ENCODE measurements around the gene SLC29A1. TPM values are rescaled to one million over a fixed set of nuclear protein-coding genes. Genes with fewer than 3 reads are reported as not detected.

SLC29A1 gene
- total RNA-seq, 4 donors from 2014 or later, result 101 to 281 (median 134) TPM

- H3K36me3 ChIP-seq, result peaks cover 0 to 9% of the 10 kb centered on the region in 2 donors
- H3K4me3 ChIP-seq, result peak overlapping the region in 1 of 2 donors; percentile 86
- ATAC-seq, result no peak
- peaks cover 3 to 97% (median 67%) of the 10 kb centered on the region in 3 donors for H3K4me1 ChIP-seq
- TF ChIP-seq POLR2AphosphoS5 (IDR thresholded peaks at IDR 0.05), result no peak
- TF ChIP-seq EP300 (IDR thresholded peaks at IDR 0.05), result no peak
- TF ChIP-seq POLR2A (IDR thresholded peaks at IDR 0.05), result no peak
- no peak for TF ChIP-seq CTCF (IDR thresholded peaks at IDR 0.05)
- peak overlapping the region; percentile 54 to 99 (median 98) for H3K27ac ChIP-seq
- no peaks in the 10 kb centered on the region for H3K27me3 ChIP-seq
- WGBS, 2 donors (ENCODE audit: low coverage in 1 of 2), result 83% methylated on average over 2 of the region's 4 CpGs; no CpG with 5 or more reads in 1 of the 2 donors
- no peaks in the 10 kb centered on the region for H3K9me3 ChIP-seq
Observed at GRCh38 chr6:44224965-44225305, 1.5 kb downstream of the SLC29A1 start.

- ATAC-seq, result no peak
- H3K27ac ChIP-seq, result peak overlapping the region; percentile 54 to 99 (median 98)
- 22% methylated on average over 6 of the region's 8 CpGs; no CpG with 5 or more reads in 1 of the 2 donors for WGBS, 2 donors (ENCODE audit: low coverage in 1 of 2)
- peaks cover 0 to 17% of the 10 kb centered on the region in 2 donors for H3K36me3 ChIP-seq
- peaks cover 3 to 97% (median 67%) of the 10 kb centered on the region in 3 donors for H3K4me1 ChIP-seq
- no peaks in the 10 kb centered on the region for H3K27me3 ChIP-seq
- TF ChIP-seq EP300 (IDR thresholded peaks at IDR 0.05) (no peak), POLR2A (IDR thresholded peaks at IDR 0.05) (no peak), POLR2AphosphoS5 (IDR thresholded peaks at IDR 0.05) (no peak), CTCF (IDR thresholded peaks at IDR 0.05) (no peak)
- peak overlapping the region in 1 of 2 donors; percentile 86 for H3K4me3 ChIP-seq
- no peaks in the 10 kb centered on the region for H3K9me3 ChIP-seq
Observed at GRCh38 chr6:44225579-44226325, 2.4 kb downstream of the SLC29A1 start.

GRCh38 chr6:44226368-44227147 lies 3.2 kb downstream of the SLC29A1 start:
- 16 to 24% methylated on average over 5 of the region's 15 CpGs for WGBS, 2 donors (ENCODE audit: low coverage in 1 of 2)
- Histone ChIP-seq H3K4me3 (peak overlapping the region; percentile 23 to 86), H3K4me1 (peaks cover 3 to 97% (median 68%) of the 10 kb centered on the region in 3 donors), H3K27me3 (no peaks in the 10 kb centered on the region), H3K27ac (peak overlapping the region; percentile 54 to 99 (median 98)), H3K9me3 (no peaks in the 10 kb centered on the region), H3K36me3 (peaks cover 0 to 25% of the 10 kb centered on the region in 2 donors)
- no peak for ATAC-seq
- no peak for TF ChIP-seq CTCF (IDR thresholded peaks at IDR 0.05)
- no peak for TF ChIP-seq POLR2AphosphoS5 (IDR thresholded peaks at IDR 0.05)
- no peak for TF ChIP-seq EP300 (IDR thresholded peaks at IDR 0.05)
- TF ChIP-seq POLR2A (IDR thresholded peaks at IDR 0.05), result no peak

- no CpG with 5 or more reads among the region's 7 CpGs for WGBS, 2 donors (ENCODE audit: low coverage in 1 of 2)
- TF ChIP-seq POLR2A (IDR thresholded peaks at IDR 0.05), result no peak
- no peak for TF ChIP-seq POLR2AphosphoS5 (IDR thresholded peaks at IDR 0.05)
- TF ChIP-seq CTCF (IDR thresholded peaks at IDR 0.05), result no peak
- no peak for TF ChIP-seq EP300 (IDR thresholded peaks at IDR 0.05)
- no peaks in the 10 kb centered on the region for H3K9me3 ChIP-seq
- peaks cover 0 to 33% of the 10 kb centered on the region in 2 donors for H3K36me3 ChIP-seq
- H3K4me1 ChIP-seq, result peaks cover 3 to 97% (median 65%) of the 10 kb centered on the region in 3 donors
- H3K27ac ChIP-seq, result peak overlapping the region; percentile 54 to 99 (median 98)
- H3K27me3 ChIP-seq, result no peaks in the 10 kb centered on the region
- H3K4me3 ChIP-seq, result peak overlapping the region; percentile 23 to 86
- no peak for ATAC-seq
Observed at GRCh38 chr6:44227148-44227793, 3.9 kb downstream of the SLC29A1 start.
